Nephron (organoid): ENCODE results near the gene GALNT3.

Experiments used
- H3K27ac Mint-ChIP-seq, 3 experiments: 2 replicates each; pipeline ENCODE4 v1.8.0; 2020; ENCODE audit warnings: mixed read lengths in 3 of 3, mild to moderate bottlenecking in 2 of 3, moderate library complexity in 1 of 3
- H3K27me3 Mint-ChIP-seq: 2 replicates; pipeline ENCODE4 v1.8.0; 2021; ENCODE audit warnings: low read depth, mild to moderate bottlenecking, moderate library complexity, mixed read lengths
- H3K36me3 Mint-ChIP-seq: 2 replicates; pipeline ENCODE4 v1.8.0; 2020; ENCODE audit warnings: low read depth, mixed read lengths
- H3K4me1 Mint-ChIP-seq: 2 replicates; pipeline ENCODE4 v1.8.0; 2020; ENCODE audit warnings: mixed read lengths
- H3K4me3 Mint-ChIP-seq, 3 experiments: 2 replicates each; pipeline ENCODE4 v1.8.0; 2020; ENCODE audit warnings: mild to moderate bottlenecking in 3 of 3, mixed read lengths in 3 of 3, moderate library complexity in 2 of 3
- H3K9me3 Mint-ChIP-seq: 2 replicates; pipeline ENCODE4 v1.8.0; 2020; ENCODE audit warnings: mixed read lengths
- CTCF ChIP-seq, 3 experiments: fragments of 200-600 bp; sonication (generic); IDR thresholded peaks; one replicate each; pipeline ENCODE4 v1.5.0; 2021; ENCODE audit warnings: antibody characterized with exemption in 3 of 3; ENCODE audit not compliant: unreplicated experiment in 3 of 3

GALNT3 gene

DNA sequence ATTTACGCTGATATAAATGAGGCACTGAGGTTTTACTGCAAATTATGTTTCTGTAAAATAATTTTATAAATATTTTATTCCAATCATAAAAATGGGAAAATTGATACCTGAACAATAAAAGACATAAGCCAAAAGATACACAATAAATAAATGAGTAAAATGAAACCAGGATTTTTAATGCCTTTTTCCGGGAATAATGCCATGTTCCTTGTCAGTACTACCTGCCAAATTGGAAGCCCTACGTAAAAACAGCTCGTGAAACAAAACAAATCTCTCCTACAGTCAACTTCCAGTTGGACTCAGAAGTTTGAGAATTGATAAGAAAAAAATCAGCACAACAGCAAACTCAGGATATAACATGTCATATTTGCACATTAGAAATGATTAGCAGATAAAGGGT is 18.0 kb downstream of the GALNT3 start:
- no peak for TF ChIP-seq CTCF (IDR thresholded peaks at IDR 0.05; ENCODE audit: unreplicated experiment in 3 of 3)
- Mint-ChIP-seq H3K27ac (peak overlapping the region in 1 of 3 experiments; percentile 48), H3K36me3 (peaks cover 8% of the 10 kb centered on the region), H3K9me3 (peaks cover 2% of the 10 kb centered on the region), H3K4me1 (peaks cover 4% of the 10 kb centered on the region), H3K27me3 (no peaks in the 10 kb centered on the region), H3K4me3 (no peak overlapping the region)

GRCh38 chr2:165773684-165774083 is 20.4 kb downstream of the GALNT3 start:
- Mint-ChIP-seq H3K4me1 (peaks cover 4% of the 10 kb centered on the region), H3K9me3 (no peaks in the 10 kb centered on the region), H3K36me3 (peaks cover 4% of the 10 kb centered on the region), H3K4me3 (no peak overlapping the region), H3K27me3 (no peaks in the 10 kb centered on the region), H3K27ac (no peak overlapping the region)
- no peak for TF ChIP-seq CTCF (IDR thresholded peaks at IDR 0.05; ENCODE audit: unreplicated experiment in 3 of 3)

GRCh38 chr2:165772183-165772582 is 21.9 kb downstream of the GALNT3 start:
- Mint-ChIP-seq H3K27me3 (no peaks in the 10 kb centered on the region), H3K36me3 (no peaks in the 10 kb centered on the region), H3K4me1 (peaks cover 4% of the 10 kb centered on the region), H3K27ac (no peak overlapping the region), H3K9me3 (no peaks in the 10 kb centered on the region), H3K4me3 (no peak overlapping the region)
- no peak for TF ChIP-seq CTCF (IDR thresholded peaks at IDR 0.05; ENCODE audit: unreplicated experiment in 3 of 3)

- no peaks in the 10 kb centered on the region for H3K4me1 Mint-ChIP-seq
- H3K9me3 Mint-ChIP-seq = no peaks in the 10 kb centered on the region
- no peak overlapping the region for H3K4me3 Mint-ChIP-seq
- no peaks in the 10 kb centered on the region for H3K27me3 Mint-ChIP-seq
- no peaks in the 10 kb centered on the region for H3K36me3 Mint-ChIP-seq
- no peak for TF ChIP-seq CTCF (IDR thresholded peaks at IDR 0.05; ENCODE audit: unreplicated experiment in 3 of 3)
- no peak overlapping the region for H3K27ac Mint-ChIP-seq
Measured at GRCh38 chr2:165766326-165766927, 27.6 kb downstream of the GALNT3 start.

DNA sequence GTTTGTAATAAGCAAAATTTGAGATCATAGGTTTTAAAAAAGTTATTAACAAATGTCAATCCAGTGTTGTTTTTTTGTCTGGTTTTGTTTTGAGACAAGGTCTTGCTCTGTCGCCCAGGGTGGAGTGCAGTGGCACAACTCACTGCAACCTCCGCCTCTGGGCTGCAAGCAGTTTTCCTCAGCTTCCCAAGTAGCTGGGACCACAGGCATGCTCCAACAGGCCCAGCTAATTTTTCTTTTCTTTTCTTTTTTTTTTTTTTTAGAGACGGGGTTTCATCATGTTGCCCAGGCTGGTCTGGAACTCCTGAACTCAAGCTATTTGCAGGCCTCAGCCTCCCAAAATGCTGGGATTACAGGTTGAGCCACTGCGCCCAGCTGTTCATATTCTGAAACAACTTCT is 31.3 kb downstream of the GALNT3 start:
- no peak for TF ChIP-seq CTCF (IDR thresholded peaks at IDR 0.05; ENCODE audit: unreplicated experiment in 3 of 3)
- Mint-ChIP-seq H3K4me1 (peaks cover 10% of the 10 kb centered on the region), H3K4me3 (no peak overlapping the region), H3K27me3 (no peaks in the 10 kb centered on the region), H3K9me3 (no peaks in the 10 kb centered on the region), H3K27ac (no peak overlapping the region), H3K36me3 (no peaks in the 10 kb centered on the region)

- peak overlapping the region; percentile 17 to 51 (median 29) for H3K27ac Mint-ChIP-seq
- peaks cover 10% of the 10 kb centered on the region for H3K4me1 Mint-ChIP-seq
- no peaks in the 10 kb centered on the region for H3K36me3 Mint-ChIP-seq
- H3K27me3 Mint-ChIP-seq = no peaks in the 10 kb centered on the region
- TF ChIP-seq CTCF (IDR thresholded peaks at IDR 0.05; ENCODE audit: unreplicated experiment in 3 of 3) = no peak
- H3K9me3 Mint-ChIP-seq = no peaks in the 10 kb centered on the region
- H3K4me3 Mint-ChIP-seq = no peak overlapping the region
Measured at GRCh38 chr2:165757906-165758675, 36.0 kb downstream of the GALNT3 start.
